Hematopoietic multipotent progenitor cell (in vitro differentiated cells): ENCODE measurements around the gene SLC4A11. TPM values are rescaled to one million over a fixed set of nuclear protein-coding genes. Genes with fewer than 3 reads are reported as not detected.
"Not testable (repeated sequence)": the region's sequence is repeated elsewhere in the genome, so short reads cannot be mapped to it uniquely, and the experiment has no call there.

ENCODE experiments used
- DNase-seq, 3 donors: peaks; one replicate each; pipeline ENCODE4 v3.0.0-alpha.2; 2011 to 2015; ENCODE audit warnings: low read depth in 2 of 3, low spot score in 2 of 3
- total RNA-seq: library from RNA; depleted of rRNA; stranded (reverse); fragments of >200 nt; gene quantifications from one replicate; pipeline ENCODE4 v1.2.3, GENCODE V29; 2012

Gene SLC4A11
- total RNA-seq, 1 donor: 0.27 TPM

DNA sequence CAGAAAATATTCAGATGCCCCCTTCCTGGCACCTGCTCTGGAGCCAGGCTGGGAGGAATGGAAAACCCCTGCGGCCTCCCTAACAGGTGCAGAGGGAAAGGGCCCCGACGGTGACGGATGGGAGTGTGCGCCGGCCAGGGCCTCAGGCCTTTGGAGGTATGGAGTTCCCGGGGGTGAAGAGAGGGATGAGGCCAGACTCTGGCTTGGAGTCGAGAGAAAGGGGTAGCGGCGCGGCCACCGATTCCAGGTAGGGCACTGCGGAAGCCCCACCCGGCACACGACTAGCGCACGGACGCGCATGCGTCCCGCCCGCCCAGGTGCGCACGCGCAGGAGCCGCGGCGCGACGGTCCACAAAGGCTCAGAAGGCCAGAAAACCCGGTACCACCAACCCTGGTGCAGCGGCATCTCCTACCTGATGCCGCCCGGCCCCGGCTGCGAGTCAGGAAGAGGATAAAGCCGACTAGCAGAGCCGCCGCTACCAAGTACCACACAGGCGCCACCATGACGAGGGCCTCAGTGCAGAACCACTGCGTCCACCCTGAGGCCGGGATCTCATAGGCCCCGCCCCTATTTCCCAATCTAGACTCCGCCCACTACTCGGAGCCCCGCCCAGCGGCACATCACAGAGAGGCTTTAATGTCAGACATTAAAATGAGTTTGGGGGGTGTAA lies 34.7 kb downstream of the SLC4A11 start, which contains the start of gene DDRGK1:
Gene DDRGK1 (minus strand): TSS at position 559 of the 671 bp plus-strand sequence. CDS start 55 bp downstream, at position 504.
- DNase-seq: peak; percentile 85 to 94 (median 93)

DNA sequence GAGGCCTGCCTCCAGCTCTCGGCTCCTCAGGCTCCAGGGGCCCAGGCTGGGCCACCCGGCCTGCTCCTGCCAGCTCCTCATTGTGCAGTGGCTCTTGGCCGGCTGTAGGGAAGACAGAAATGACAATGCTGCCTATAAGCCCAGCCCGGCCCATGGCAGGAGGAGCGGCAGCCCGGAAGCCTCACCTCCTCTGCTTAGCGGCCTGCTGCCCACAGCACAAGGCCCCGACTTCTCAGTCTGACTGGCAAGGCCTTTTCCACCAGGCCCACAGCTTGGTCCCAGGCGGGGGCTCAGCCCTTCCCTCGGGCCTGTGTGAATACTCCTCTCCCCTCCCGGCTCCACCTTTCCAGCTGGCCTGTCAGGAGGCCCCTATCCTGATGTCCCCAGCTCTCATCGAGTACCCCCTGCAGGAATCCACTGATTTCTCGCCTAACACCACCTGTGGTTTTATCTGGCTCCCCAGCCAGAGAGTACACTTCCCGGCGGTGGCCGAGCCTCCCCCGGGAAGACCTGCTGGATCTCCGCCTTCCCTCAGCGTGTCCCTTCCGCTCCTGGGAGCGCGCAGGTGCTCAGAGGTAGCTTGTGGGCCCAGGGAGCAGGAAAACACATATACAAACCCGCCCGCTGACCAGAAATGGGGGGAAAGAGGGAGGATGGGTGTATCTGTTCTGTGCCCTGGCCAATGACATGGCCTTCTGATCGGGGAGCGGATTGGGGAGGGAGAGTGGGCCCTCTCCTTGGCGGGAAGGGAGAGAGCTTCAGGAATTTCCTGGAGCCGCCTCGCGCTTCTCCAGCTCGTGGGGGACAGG lies 35.5 kb downstream of the SLC4A11 start:
- peak in 1 of 3 donors; percentile 17 for DNase-seq

DNA sequence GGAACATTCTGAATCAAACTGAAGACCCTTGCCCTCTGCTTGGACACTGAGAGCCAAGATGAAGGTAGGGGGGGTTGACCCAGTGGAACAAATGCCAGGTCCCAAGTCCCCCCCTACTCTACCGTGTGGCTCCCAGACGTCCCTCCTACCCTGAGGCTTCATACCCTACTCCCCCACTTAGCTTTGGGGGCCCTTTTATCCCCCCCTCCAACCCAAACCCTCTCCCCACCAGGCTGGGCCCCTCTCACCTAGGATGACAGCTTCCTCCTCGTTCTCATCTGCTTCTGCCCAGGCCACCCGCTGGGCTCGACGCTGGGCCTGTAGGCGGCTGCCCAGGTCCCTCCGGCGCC lies 36.0 kb downstream of the SLC4A11 start:
- no peak for DNase-seq

DNA sequence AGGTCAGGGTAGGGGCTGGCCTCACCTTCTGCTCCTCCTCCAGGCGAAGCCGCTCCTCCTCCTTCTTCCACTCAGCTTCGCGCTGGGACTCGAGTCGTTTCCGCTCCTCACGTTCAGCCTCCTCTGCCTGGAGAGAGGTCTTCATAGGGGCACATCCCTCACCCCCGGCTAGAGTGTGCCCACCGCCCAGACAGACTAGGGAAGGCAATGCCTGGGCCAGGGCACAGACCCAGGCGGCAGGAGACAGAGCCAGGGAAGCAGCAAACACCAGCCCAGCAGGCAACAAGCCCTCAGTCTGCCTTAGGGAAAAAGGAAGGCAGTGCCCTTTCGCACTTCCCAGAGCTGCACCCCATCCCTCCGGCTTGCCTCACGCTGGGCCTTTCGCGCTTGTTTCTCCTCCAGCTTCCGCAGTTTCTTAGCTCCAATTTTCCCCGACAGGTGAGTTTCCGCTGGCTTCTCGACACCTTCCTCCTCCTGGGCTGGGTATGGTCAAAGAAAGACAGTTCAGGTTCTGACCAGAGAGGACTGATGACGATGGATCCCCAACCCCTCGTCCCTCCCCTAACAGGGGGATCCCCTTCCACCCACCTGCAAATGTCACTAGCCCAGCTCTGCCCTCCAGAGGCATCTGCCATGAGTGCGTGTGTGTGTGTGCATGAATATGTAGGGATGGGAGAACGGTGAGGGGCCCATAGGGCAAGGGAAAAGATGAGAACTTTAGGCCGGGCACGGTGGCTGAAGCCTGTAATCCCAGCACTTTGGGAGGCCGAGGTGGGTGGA lies 38.8 kb downstream of the SLC4A11 start:
- DNase-seq: no peak

DNA sequence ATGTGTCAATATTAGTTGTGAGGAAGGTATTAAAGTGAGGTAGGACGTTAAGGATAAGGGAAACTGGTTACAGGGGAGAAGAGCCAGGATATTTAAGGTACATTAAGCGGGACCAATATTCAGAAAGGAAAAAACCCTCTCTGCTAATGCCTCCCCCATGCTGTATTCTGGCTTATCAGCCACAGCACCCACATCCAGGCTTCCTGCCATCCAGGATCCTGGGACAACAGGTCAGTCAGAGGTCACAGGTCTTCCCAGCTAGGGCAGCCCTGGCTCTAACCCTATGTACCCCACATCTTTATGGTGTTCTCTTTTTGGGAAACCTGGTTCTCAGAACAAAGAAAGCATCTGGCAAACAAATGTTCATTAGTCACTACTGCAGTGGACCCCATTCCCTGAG lies 39.8 kb downstream of the SLC4A11 start:
- no peak for DNase-seq

DNA sequence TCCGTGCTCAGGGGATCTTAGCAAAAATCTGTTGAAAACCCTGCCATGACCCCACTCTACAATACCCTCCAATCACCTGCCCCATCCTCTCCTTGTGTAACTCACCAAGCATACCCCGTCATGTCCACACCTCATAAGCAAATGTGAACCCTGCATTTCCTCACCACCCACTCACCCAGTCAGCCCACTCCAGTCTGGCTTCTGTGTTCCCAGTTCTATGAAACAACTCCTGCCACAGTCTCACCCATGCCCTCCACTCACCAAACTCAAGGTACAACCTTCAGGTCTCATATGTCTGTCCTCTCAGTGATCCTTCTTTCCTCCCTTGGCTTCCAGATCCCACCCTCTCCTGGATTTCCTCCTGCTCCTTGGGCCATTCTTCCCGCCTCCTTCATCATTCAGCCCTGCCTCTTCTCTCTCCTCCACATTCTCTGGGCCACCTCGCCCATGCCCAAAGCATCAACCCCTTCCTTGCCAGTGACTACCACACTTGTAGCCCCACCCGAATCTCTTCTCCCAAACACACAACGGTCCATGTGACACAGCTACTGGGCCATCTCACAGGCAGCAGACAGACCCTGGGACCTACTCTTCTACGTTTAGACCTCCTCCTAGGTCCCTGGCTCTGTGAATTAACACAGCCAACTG lies 43.3 kb downstream of the SLC4A11 start:
- no peak for DNase-seq

DNA sequence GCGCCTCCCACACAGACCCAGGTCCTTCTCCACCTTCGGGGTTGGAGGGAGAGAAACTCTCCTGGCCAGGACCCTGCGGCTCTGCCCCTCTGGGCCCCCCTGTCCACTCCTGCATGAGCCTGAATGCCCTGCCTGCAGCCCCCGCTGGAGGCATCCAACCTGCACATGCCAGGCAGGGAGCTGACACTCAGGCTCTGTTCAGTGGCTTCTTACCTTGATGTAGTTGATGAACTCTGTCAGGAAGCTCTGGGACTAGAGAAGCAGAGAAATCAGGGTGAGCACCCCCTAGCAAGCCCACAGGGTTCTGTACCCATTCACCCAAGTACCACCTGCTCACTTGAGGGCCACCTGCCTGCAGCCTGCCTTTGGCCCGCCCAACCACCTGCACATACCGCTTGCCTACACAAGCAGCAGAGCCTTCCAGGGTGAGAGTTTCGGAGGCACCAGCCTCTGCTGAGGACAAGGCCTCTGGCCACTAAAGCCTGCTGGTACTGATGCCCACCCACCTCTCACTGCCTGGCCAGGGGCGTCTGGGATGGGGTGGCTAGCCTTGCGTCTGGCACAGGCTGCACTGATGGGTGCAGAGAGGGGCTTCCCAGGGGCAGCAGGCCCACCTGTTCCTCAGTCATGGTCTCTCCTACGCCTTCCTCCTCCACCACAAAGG lies 44.2 kb downstream of the SLC4A11 start:
- no peak for DNase-seq

DNA sequence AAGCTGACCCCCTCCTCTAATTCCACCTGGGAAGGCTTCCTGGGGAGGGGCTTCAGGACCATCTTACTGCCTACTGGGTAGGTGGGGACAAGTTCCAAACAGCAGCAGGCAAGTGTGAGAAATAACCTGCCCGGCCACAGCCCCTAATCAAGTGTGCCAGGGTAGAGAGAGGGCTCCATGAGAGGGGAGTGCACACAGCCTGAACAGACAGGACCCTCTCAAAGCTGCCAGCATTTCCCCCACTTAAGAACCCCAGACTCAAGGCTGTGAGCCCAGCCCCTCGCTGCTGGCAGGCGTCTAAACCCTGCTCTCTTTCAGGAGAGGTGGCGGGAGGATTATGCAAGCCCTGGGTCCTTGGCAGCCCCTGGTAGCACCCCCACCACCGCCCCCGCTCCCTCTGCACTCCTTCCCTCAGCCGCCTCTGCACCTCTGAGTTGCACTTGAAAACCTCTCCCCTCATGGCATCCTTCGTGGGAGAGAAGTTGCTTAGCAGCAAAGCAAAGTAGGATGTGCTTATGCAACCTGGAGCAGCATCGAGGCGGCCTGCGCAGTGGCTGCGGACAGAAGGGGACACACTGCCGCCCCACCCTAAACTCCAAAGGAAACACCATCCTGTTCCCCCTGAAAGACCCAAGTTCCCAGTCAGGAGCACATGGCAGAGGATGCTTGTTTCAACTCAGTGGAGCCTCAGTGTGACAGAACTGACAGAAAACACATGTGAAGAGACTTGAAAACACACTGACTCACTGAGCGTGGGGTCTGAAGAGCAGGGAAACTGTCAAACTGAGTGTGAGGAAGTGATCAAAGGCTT lies 45.0 kb downstream of the SLC4A11 start:
- DNase-seq: no peak

DNA sequence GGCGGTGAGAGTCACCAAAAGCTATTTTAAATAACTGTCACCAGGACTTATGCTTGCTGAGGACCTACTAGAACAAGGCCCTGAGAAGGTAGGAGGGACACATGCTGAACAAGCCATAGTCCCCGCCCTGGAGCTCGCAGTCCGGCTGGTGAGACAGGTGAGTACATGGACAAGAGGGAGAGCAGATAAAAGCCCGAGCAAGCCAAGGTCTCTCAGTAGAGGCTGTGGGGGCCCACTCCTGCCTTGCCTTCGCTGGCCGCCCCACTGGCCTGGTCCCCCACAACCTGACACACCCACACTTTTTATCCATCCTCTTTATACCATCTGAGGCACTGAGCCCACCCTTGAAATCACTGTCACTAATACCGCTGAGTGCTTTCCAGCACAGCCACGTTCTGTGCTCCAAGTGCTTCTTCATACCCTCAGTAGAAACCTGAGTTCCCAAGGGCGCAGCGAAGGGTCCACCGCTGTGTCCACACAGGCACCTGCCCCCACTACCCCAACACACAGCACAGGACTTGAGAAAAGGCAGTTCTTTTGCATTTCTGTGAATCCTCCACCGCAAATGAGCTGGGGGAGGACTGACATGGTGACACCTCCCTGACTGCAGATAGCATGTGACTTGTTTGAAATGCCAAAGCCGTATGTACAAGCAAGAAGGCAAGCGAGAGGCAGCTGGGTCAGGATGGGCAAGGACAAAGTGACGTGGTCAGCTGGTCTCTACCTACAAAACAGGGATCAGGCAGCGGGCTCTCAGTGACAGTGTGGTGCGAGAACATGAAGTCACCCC lies 46.6 kb downstream of the SLC4A11 start:
- no peak for DNase-seq

DNA sequence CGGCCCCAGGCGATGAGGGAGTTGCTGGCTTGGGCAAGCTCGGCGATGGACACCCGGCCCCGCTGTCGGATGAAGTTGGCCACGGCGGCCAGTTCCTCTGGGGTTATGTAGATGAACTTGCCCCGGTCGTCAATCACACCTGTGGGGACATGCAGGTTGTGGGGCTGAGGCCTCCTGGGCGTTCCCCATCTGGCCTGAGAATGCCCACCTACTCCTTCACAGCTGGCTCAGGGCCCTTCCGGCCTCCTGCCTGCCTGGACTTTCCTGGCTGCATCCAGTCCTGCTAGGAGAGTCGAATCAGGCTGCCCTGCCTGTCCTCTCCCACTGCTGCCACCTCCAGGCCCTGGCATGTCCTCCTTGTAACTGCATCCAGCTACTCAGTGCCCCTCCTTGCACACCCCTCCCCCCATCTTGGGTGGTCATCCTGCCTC lies 48.3 kb downstream of the SLC4A11 start:
- no peak for DNase-seq

DNA sequence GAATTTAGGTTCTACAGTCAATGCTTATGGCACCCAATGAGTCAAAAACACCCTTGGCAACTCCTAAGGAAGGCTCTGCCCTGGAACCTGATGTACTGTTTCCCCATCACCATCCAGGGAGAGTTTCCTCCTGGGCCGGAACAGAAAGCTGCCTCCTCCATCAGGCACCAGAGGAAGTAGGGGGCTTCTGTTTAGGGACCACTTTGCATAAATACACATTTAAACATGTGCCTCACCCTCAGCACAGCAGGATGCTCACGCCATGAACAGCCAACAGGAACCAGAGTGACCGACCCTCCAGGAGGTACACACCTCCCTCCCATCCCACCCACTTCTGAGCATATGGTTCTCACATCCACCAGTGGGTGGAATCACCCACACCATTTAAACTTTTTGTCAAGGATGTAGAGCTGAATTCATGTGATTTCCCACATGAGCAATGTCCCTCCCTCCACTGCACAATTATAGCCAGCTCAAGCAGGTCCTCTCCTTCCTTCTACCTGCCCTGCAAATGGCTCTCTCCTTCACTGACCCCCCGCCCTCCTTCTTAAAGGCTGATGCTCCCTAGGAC lies 49.3 kb downstream of the SLC4A11 start:
- no peak for DNase-seq

DNA sequence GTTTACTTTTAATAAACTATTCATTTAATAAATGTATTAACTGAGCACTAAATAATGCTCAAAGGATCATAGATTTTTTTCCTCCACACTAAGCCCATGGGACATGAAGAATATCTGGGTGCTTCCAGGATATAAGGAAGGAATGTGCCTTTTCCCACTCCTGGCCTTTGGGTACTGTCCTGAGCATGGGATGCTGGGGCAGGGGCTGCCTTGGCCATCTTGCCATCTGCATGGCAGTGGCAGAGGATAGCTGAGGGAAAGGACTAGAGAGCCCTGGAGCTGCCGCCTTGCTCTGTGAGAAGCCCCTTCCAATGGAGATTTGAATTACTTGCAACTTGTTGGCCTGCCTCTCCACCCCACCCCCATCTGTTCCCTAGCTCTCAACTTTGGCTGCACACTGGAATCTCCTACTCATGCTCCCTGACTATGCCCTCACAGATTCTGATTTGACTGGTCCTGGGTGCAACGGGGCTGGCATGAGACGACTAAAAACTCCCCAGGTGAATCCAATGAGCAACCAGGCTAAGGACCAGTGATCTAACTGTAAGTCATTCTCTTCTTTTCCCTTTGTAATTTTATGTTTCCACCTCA lies 50.1 kb downstream of the SLC4A11 start:
- no peak for DNase-seq

DNA sequence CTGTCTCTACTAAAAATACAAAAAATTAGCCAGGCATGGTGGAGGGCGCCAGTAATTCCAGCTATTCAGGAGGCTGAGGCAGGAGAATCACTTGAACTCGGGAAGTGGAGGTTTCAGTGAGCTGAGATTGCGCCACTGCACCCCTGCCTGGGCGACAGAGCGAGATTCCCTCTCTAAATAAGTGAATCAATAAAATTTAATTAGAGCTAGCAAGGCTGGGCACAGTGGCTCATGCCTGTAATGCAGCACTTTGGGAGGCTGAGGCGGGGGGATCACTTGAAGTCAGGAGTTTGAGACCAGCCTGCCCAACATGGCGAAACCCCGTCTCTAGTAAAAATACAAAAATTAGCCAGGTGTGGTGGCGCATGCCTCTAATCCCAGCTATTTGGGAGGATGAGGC lies 51.1 kb downstream of the SLC4A11 start:
- not testable (repeated sequence) for DNase-seq

DNA sequence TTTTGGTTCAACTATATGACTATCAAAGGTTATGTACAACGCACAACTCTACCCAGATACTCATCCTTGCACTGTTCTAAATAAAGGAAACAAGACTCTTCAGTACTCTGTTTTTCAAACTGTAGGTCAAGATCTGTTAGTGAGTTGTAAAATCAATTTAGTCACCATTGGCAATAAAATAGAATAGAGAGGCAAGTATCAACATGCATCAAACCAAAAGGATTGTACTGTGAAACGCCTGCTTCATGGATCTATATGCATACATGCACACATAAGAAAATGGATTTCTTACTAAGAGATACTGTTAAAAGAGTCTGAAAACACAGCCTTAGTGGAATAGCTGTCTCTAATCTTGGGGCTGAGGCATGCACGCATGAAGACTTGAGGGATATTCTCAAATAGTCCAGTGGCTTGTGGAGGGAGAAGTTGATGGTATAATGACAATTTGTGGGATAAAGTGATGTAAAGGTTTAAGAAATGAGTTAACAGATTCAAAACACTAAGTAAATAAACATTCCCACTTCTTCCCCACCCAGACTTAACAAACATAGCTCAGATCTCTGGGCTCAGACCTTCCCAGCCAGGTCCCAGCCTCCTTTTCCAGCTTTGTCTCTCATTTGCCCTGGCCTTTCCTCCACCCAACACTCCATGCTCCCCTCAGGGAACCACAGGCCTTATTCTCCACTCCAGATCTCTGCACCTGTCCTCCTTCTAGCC lies 54.9 kb downstream of the SLC4A11 start:
- no peak for DNase-seq

DNA sequence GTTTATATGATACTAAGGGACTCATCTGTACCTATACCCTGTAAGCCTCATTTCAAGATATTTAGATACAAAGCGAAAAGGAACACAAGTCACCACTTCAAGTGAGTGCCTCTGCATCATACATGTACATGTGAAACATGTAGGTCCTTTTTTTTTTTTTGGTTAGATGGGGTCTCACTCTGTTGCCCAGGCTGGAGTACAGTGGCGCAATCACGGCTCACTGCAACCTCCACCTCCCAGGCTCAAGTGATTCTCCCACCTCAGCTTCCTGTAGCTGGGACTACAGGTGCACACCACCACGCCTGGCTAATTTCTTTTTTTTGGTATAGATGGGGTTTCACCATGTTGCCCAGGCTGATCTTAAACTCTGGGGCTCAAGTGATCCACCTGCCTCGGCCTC lies 56.6 kb downstream of the SLC4A11 start:
- DNase-seq: not testable (repeated sequence)

DNA sequence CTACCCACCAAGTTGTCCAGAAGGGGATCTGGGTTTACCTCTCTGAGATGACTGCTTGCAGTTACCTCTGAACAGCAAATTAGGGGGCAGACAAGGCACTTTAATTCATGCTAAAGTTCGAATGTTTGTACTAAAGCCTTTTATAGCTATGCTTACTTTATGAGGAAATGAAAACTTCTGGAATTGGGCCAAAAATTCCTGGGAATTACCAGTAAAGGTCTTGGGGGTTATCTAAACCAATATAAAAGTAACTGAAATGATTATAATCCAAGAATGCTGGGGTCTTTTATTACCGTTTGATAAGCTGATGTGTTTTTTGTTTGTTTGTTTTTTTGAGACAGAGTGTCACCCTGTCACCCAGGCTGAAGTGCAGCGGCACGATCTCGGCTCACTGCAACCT lies 57.7 kb downstream of the SLC4A11 start:
- no peak for DNase-seq

DNA sequence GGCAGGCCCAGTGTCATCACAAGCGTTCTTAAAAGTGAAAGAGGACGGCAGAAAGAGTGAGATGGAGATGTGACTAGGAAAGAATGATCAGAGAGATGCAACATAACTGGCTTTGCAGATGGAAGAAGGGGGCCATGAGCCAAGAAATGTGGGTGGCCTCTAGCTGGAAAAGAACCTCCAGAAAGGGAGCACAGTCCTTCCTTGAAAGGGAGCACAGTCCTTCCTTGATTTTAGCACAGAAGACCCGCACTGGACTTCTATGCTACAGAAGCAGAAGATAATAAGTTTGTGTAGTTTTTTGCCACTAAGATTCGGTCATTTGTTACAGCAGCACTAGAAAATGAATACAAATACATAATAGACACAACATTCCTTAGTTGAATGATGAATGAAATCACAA lies 58.7 kb downstream of the SLC4A11 start:
- DNase-seq: no peak
